H9 (cell line): ENCODE results near the gene DUS2. TPM values are rescaled to one million over a fixed set of nuclear protein-coding genes. Genes with fewer than 3 reads are reported as not detected.
A peak's percentile ranks its signal among the peaks of the same experiment; 100 is the strongest.

Source experiments
- DNase-seq: peaks from one replicate; pipeline ENCODE4 v3.0.0-alpha.2; 2017
- H2AFZ ChIP-seq: one replicate; pipeline ENCODE4 v1.6.1; 2013; ENCODE audit warnings: mild to moderate bottlenecking, low read length, control low read depth, moderate library complexity
- H2AK5ac ChIP-seq: 2 replicates; pipeline ENCODE4 v1.6.1; 2013; ENCODE audit warnings: low read length, control low read depth, mixed read lengths; ENCODE audit not compliant: insufficient read length
- H2BK120ac ChIP-seq: one replicate; pipeline ENCODE4 v1.6.1; 2013; ENCODE audit warnings: low read depth, mild to moderate bottlenecking, low read length, control low read depth, inconsistent platforms; ENCODE audit not compliant: poor library complexity, severe bottlenecking
- H2BK12ac ChIP-seq: 2 replicates; pipeline ENCODE4 v1.6.1; 2013; ENCODE audit warnings: low read length, control low read depth, mixed read lengths, low read depth; ENCODE audit not compliant: insufficient read length
- H2BK15ac ChIP-seq: 2 replicates; pipeline ENCODE4 v1.6.1; 2013; ENCODE audit warnings: low read depth, low read length, control low read depth
- H2BK20ac ChIP-seq: one replicate; pipeline ENCODE4 v1.6.1; 2013; ENCODE audit warnings: low read depth, mild to moderate bottlenecking, low read length, control low read depth, inconsistent platforms; ENCODE audit not compliant: poor library complexity, severe bottlenecking
- H2BK5ac ChIP-seq: 2 replicates; pipeline ENCODE4 v1.6.1; 2013; ENCODE audit warnings: low read length, control low read depth, mixed read lengths; ENCODE audit not compliant: insufficient read length
- H3K14ac ChIP-seq: 2 replicates; pipeline ENCODE4 v1.6.1; 2013; ENCODE audit warnings: low read length, control low read depth; ENCODE audit not compliant: insufficient read depth
- H3K18ac ChIP-seq: 2 replicates; pipeline ENCODE4 v1.6.1; 2013; ENCODE audit warnings: low read depth, mild to moderate bottlenecking, mixed read lengths, low read length, control low read depth; ENCODE audit not compliant: insufficient read length
- H3K23ac ChIP-seq: 2 replicates; pipeline ENCODE4 v1.6.1; 2013; ENCODE audit warnings: low read length, control low read depth, mixed read lengths, low read depth; ENCODE audit not compliant: insufficient read length
- H3K23me2 ChIP-seq: 2 replicates; pipeline ENCODE4 v1.6.1; 2013; ENCODE audit warnings: low read depth, mild to moderate bottlenecking, mixed read lengths, low read length, control low read depth; ENCODE audit not compliant: insufficient read length, poor library complexity, severe bottlenecking
- H3K27ac ChIP-seq: 2 replicates; pipeline ENCODE4 v1.5.1; 2013; ENCODE audit warnings: low read length, control low read depth, mixed read lengths, low read depth; ENCODE audit not compliant: insufficient read length
- H3K27me3 ChIP-seq: 2 replicates; pipeline ENCODE4 v1.6.1; 2013; ENCODE audit warnings: low read length, control low read depth, inconsistent platforms; ENCODE audit not compliant: insufficient read depth
- H3K4ac ChIP-seq: 2 replicates; pipeline ENCODE4 v1.6.1; 2013; ENCODE audit warnings: low read depth, mild to moderate bottlenecking, control low read depth, inconsistent platforms, low read length, moderate library complexity
- H3K4me1 ChIP-seq: 2 replicates; pipeline ENCODE4 v1.6.1; 2013; ENCODE audit warnings: low read length, control low read depth, inconsistent platforms; ENCODE audit not compliant: insufficient read depth
- H3K4me2 ChIP-seq: 2 replicates; pipeline ENCODE4 v1.6.1; 2013; ENCODE audit warnings: low read length, control low read depth, mixed read lengths; ENCODE audit not compliant: insufficient read length, insufficient read depth
- H3K56ac ChIP-seq: 2 replicates; pipeline ENCODE4 v1.6.1; 2013; ENCODE audit warnings: low read depth, mild to moderate bottlenecking, mixed read lengths, low read length, control low read depth; ENCODE audit not compliant: insufficient read length
- H3K79me1 ChIP-seq: 2 replicates; pipeline ENCODE4 v1.6.1; 2013; ENCODE audit warnings: low read depth, mild to moderate bottlenecking, moderate library complexity, low read length, control low read depth, inconsistent platforms; ENCODE audit not compliant: insufficient read depth, poor library complexity, severe bottlenecking
- H3K79me2 ChIP-seq: 2 replicates; pipeline ENCODE4 v1.6.1; 2013; ENCODE audit warnings: low read length, control low read depth, inconsistent platforms; ENCODE audit not compliant: insufficient read depth
- H3K9ac ChIP-seq: 2 replicates; pipeline ENCODE4 v1.6.1; 2013; ENCODE audit warnings: low read length, control low read depth, mixed read lengths; ENCODE audit not compliant: insufficient read length; ENCODE audit errors: extremely low read depth
- H3K9me3 ChIP-seq: one replicate; pipeline ENCODE4 v1.6.1; 2013; ENCODE audit warnings: low read depth, low read length, inconsistent platforms; ENCODE audit not compliant: control insufficient read depth
- H3T11ph ChIP-seq: one replicate; pipeline ENCODE4 v1.6.1; 2013; ENCODE audit warnings: mild to moderate bottlenecking, low read length, control low read depth, inconsistent platforms
- H4K20me1 ChIP-seq: one replicate; pipeline ENCODE4 v1.6.1; 2013; ENCODE audit not compliant: control insufficient read depth, insufficient read length, insufficient read depth
- H4K5ac ChIP-seq: 2 replicates; pipeline ENCODE4 v1.6.1; 2013; ENCODE audit warnings: low read depth, mild to moderate bottlenecking, mixed read lengths, low read length, control low read depth; ENCODE audit not compliant: insufficient read length
- H4K8ac ChIP-seq: replicated peaks from 2 replicates; pipeline ENCODE4 v1.6.1; 2013; ENCODE audit warnings: low read length, control low read depth, mixed read lengths, low read depth; ENCODE audit not compliant: insufficient read length
- H4K91ac ChIP-seq: 2 replicates; pipeline ENCODE4 v1.6.1; 2013; ENCODE audit warnings: low read depth, mild to moderate bottlenecking, moderate library complexity, mixed read lengths, low read length, control low read depth; ENCODE audit not compliant: insufficient read length
- H3K27ac Mint-ChIP-seq, 3 experiments: 2 replicates in 2 of 3; 3 replicates in 1 of 3; pipeline ENCODE4 v1.8.0; 2020 to 2021; ENCODE audit warnings: mixed read lengths in 3 of 3, mild to moderate bottlenecking in 1 of 3, moderate library complexity in 1 of 3
- H3K27me3 Mint-ChIP-seq: 2 replicates; pipeline ENCODE4 v1.8.0; 2021; ENCODE audit warnings: low read depth, mild to moderate bottlenecking, moderate library complexity, mixed read lengths
- H3K36me3 Mint-ChIP-seq, 3 experiments: 2 replicates in 2 of 3; 3 replicates in 1 of 3; pipeline ENCODE4 v1.8.0; 2020 to 2021; ENCODE audit warnings: low read depth in 3 of 3, mixed read lengths in 3 of 3; ENCODE audit not compliant: insufficient read depth in 1 of 3
- H3K4me1 Mint-ChIP-seq, 2 experiments: 2 replicates each; pipeline ENCODE4 v1.8.0; 2020; ENCODE audit warnings: mixed read lengths in 2 of 2
- H3K4me3 Mint-ChIP-seq, 2 experiments: 2 replicates in 1 of 2; 3 replicates in 1 of 2; pipeline ENCODE4 v1.8.0; 2020 to 2021; ENCODE audit warnings: mild to moderate bottlenecking in 2 of 2, mixed read lengths in 2 of 2, moderate library complexity in 1 of 2
- H3K9me3 Mint-ChIP-seq, 2 experiments: 2 replicates in 1 of 2; 3 replicates in 1 of 2; pipeline ENCODE4 v1.8.0; 2020; ENCODE audit warnings: mild to moderate bottlenecking in 2 of 2, mixed read lengths in 2 of 2, moderate library complexity in 1 of 2
- CTCF ChIP-seq: fragments of 200-600 bp; sonication (generic); conservative IDR thresholded peaks from 3 replicates; pipeline ENCODE4 v1.8.0; 2021; ENCODE audit warnings: antibody characterized with exemption, mild to moderate bottlenecking
- WGBS: extraction: QIAGEN DNeasy Blood & Tissue Kit; methylation state at CpG from one replicate; pipeline ENCODE4 v1.1.7; 2013; ENCODE audit warnings: missing lambda C conversion rate, low lambda C conversion rate, mixed read lengths; ENCODE audit not compliant: insufficient read length; ENCODE audit errors: extremely low coverage; 5-methylcytosine and 5-hydroxymethylcytosine counted together
- total RNA-seq: library from RNA; stranded (reverse); gene quantifications from 2 replicates; pipeline ENCODE4 v1.2.1, GENCODE V29; 2021

Gene DUS2
- total RNA-seq, 1 experiment from 2014 or later = 28.5 TPM

GRCh38 chr16:68015681-68016080 lies 7.4 kb upstream of the DUS2 start, which contains the start of gene DPEP2NB:
DPEP2NB (minus strand) TSS chr16:68015911; CDS start chr16:68015770, 141 bp downstream.
- Histone ChIP-seq H3K27ac (no peak within 1 kb of the TSS), H3K27me3 (no peaks in the 10 kb centered on the region), H2AFZ (no peak within 1 kb of the TSS), H3K9me3 (no peaks in the 10 kb centered on the region), H3K23ac (no peak within 1 kb of the TSS), H2AK5ac (no peak within 1 kb of the TSS), H3K79me1 (no peaks in the 10 kb centered on the region), H3K4me1 (no peaks in the 10 kb centered on the region), H3K79me2 (no peaks in the 10 kb centered on the region), H4K5ac (no peak within 1 kb of the TSS), H4K20me1 (no peaks in the 10 kb centered on the region), H3K56ac (no peak within 1 kb of the TSS), H2BK20ac (no peak within 1 kb of the TSS), H3K4me2 (no peak within 1 kb of the TSS), H3T11ph (no peak within 1 kb of the TSS), H4K91ac (no peak within 1 kb of the TSS), H3K18ac (no peak within 1 kb of the TSS), H2BK15ac (no peak within 1 kb of the TSS), H4K8ac (no peak within 1 kb of the TSS), H2BK5ac (no peak within 1 kb of the TSS), H2BK120ac (no peak within 1 kb of the TSS), H2BK12ac (no peak within 1 kb of the TSS), H3K4ac (no peak within 1 kb of the TSS), H3K23me2 (no peaks in the 10 kb centered on the region), H3K14ac (no peak within 1 kb of the TSS), H3K9ac (no peak within 1 kb of the TSS)
- peak within 1 kb of the TSS in 1 of 3 experiments; percentile 73; a peak in 2 of 7 replicates for H3K27ac Mint-ChIP-seq
- peaks cover 6% of the 10 kb centered on the region for H3K27me3 Mint-ChIP-seq
- WGBS = no CpG with 5 or more reads among the region's 5 CpGs
- H3K4me1 Mint-ChIP-seq = peaks cover 0 to 2% of the 10 kb centered on the region in 2 experiments; a peak in 1 of 4 replicates
- H3K36me3 Mint-ChIP-seq = peaks cover 0 to under 1% (median 0%) of the 10 kb centered on the region in 3 experiments; a peak in 1 of 7 replicates
- H3K4me3 Mint-ChIP-seq = no peak within 1 kb of the TSS
- no peaks in the 10 kb centered on the region for H3K9me3 Mint-ChIP-seq
- TF ChIP-seq CTCF = no peak
- DNase-seq = no peak
